HG02678 (cell line): Measurements from ENCODE around the gene FRY.
"Not testable (repeated sequence)": the region's sequence is repeated elsewhere in the genome, so short reads cannot be mapped to it uniquely, and the experiment has no call there.

Source experiments
- ATAC-seq: cut with Tn5 transposase; IDR thresholded peaks from one replicate; pipeline ENCODE4 v1.9.1; 2021; ENCODE audit warnings: mild to moderate bottlenecking, moderate library complexity; ENCODE audit not compliant: unreplicated experiment

FRY gene

DNA sequence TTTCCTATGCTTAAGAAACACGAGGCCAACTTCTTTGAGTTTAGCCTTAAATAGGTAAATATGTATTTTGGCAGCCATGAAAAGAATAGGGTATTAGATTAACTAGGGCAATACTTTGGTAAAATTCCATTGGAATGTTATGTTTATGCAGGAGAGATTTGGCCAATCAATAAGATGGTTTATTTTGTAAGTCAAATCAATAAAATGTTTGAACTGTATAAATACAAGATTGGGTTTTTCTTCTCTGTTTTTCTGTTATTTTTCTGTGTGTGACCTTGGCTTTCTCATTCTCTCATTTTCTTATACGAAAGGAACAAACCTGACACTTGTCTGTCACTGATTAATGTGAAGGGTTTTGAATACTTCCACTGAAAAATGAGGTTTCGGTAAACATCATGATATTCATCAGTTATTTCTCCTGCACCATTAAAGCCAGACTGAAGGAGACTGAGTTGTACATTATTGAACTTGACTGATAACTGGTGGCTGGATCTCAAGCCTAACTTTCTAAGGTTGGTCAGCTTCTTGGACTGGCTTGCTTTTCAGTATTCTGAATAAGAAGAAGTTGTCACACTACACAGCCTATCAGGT is 8.6 kb downstream of the FRY start:
- no peak for ATAC-seq

DNA sequence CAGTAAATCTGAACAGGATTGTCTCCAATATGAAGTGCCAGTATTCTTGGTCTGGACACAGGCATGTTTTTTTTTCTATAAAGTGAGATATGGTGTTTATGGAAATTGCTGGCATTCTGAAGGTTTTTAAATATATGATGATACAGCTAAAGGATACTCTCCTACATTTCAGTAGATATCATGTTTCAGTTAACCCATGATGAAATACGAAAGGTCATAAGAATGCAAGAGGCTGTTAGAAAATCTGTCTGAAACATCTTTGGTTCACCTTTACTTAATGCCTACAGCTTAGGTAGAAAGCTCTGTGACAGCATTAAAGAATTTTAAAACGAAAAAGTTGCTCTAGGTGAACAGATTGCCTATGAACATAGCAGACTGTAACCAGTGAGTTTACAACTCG is 9.1 kb downstream of the FRY start:
- ATAC-seq, result no peak

DNA sequence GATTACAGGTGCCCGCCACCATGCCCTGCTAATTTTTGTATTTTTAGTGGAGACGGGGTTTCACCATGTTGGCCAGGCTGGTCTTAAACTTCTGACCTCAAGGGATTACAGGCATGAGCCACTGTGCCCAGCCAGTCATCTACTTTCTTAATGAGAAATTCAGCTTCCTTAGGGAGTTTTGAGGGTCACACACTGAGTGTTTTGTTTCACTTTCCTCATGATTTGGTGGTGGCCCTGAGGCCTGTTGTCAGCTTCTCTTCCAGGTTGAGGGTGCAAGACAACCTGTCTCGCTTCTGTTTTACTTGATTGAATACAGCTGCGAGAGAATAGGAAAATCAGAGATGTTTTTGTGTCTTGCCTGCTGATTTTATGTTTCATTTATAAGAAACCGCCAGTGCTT is 9.9 kb downstream of the FRY start:
- ATAC-seq, result peak; percentile 75

DNA sequence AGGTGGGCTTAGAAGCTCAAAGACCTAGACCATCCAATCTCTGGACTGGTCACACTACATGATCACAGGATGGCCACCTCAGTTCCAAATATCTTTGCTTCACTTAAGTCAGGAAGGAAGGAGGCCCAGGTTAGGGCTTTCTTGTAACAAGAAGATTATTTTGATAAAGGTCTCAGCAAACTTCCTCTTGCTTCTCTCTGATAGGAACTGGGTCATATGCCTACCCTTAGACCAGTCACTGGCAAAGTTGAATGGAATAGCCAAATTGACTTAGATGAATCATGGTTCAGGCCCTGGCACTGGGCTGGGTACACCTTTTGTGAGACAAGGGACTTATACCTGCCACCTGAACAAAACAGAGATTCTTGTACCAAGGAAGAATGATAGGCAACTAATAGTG is 11.0 kb downstream of the FRY start:
- ATAC-seq, result no peak

DNA sequence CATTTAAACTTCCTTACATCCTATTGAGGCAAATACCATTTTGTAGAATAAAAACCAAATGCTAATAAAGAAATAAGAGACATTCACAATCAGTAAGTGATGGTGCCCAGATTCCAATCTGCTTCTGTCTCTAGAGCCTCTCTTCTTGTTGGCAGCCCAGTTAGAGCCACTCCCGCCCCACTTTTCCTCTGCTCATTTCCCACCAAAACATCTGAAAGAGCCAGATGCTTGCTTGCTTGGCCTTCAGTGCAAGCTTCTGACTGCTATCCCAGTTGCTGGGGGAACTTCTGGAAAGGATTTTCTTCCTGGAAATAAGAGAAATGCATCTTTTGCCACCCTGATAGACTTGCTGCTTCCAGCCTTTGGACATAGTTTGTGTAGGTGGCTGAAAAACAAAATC is 12.9 kb downstream of the FRY start:
- no peak for ATAC-seq

DNA sequence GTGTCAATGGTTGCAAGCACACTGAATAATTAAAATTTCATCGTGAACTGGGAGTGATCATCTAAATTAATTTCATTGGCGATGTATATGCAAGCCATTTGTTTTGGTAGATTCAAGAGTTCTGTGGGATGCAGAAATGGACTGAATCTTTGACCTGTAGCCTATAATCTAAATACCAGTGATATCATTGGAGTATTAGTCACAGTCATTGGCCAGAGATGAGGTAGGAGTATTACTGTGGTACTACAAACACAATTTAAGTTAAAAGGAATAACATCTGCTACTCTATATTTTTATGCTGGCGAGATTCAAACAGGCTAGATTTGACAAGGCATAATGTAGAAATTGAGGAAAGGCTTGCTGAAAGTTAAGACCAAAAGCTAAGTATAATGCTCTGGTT is 14.0 kb downstream of the FRY start:
- no peak for ATAC-seq

DNA sequence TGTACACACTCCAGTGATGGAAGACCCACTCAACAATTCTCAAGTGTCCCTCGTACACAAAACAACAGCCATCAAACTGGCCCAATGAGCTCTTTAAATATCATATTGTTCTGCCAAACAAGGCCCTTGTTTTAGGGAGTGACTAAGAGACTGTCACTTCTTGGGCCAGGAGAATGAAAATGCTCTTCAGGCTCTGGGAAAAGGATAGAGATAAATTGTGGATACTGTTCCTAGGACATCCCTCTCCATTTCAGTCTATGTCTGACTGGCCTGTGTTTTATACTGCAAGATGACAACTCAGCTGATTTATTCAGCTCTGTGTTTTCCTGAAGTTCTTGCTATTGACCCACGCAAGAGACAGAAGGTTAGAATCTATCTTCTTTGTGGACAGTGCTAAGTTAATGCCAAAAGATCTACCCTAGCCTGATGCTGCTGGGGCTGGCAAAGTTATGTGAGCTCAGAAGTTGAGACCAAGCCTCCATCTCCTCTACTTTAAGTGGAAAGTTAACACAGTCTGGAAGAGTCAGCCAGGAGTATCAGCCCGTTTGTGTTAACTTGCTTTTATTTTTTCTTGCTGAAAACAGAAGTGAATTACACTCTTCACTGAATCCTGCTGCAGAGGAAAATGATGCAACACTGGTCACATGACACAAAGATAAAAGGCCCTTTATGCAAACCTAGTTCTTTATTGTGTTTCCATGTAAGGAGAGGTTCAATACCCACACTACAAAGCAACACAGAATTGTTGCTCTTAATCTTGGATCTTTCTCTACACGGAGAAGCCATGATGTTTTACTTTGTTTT is 14.6 kb downstream of the FRY start:
- ATAC-seq, result no peak

DNA sequence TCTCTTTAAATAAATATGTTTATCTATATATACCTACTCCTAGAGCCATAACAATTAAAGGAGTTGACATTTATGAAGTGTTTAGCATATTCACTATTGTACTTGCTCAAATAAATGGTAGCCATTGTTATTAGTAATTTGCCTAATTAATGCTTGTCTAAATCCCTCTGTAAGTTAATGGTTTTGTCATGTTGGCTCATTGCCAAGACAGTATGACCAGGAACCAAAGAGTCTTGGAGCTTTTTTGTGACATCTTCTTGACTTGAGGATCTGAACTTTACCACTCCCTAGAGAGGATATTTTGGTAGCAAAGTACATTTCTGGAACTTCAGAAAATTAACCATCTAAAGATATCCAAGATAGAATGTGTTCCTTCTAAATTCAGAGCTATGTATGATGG is 15.5 kb downstream of the FRY start:
- ATAC-seq, result no peak

DNA sequence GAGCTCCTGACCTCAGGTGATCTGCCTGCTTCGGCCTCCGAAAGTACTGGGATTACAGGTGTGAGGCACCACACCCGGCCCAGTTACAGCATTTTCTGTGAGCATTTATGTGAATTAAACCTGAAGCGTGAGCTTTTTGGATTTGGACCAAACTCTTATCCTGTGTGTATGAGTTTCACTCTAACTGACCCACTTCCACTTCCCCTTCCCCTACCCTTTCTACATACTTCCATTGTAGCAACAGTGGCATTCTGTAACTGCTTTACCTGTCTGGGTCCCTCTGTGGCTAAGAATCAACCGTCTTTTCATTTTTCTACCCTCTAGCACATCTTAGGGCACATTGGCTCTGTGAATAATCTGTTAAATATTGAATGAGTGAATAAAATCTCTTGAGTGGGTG is 16.2 kb downstream of the FRY start:
- ATAC-seq, result no peak

DNA sequence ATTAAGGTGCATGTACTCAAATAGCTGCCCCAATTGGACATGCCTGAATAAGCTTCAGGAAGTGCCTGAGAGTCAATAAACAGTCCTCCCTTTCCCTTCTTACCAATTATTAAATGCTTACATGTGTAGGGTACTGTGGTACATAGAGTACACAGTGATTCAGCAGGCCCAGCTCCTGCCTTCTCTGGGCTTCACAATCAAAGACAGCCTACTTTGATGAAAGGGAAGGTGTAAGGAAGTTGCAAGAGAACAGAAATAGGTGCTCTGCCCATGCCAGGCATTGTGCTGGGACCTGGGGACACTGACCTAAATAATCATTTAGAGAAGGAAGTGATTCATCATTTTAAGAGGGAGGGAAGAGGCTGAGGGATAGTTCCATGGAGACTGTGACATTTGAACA is 17.2 kb downstream of the FRY start:
- ATAC-seq, result no peak

DNA sequence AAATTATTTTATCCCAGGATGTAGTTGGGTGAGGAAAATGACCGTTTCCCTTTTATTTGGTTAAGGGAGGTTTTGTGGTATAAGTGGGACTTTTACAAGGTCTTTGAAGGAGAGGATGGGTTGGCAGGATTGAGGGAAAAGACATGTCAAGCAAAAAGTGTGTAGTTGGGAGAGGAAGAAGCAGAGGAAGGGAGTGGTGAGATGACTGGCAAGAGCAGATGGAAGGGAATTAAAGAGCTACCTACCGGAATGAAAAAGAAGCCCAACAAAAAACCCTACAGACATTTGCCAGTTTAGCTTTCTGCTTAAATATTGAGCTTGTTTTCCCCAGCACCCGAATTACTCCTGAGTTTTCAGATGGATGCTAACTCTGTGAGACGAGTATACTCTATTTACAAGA is 19.6 kb downstream of the FRY start:
- ATAC-seq, result no peak

DNA sequence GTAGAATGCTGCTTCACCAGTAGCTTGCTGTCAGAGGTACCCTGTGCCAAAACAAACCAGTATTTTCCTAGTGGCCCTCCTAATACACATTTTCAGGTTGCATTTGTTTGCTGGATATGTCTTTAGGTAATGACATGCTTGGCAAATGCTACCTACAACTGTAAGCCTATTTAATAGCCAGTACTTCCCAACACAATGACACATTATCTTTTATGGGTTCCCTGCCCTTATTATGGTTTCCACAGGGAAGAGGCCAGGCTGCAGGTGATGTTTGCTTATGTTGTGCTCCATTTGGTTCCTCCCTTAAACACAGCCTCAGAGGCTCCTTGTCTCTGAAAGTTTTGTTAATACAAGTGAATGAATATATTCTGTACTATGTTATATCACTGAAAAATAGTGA is 24.7 kb downstream of the FRY start:
- no peak for ATAC-seq

DNA sequence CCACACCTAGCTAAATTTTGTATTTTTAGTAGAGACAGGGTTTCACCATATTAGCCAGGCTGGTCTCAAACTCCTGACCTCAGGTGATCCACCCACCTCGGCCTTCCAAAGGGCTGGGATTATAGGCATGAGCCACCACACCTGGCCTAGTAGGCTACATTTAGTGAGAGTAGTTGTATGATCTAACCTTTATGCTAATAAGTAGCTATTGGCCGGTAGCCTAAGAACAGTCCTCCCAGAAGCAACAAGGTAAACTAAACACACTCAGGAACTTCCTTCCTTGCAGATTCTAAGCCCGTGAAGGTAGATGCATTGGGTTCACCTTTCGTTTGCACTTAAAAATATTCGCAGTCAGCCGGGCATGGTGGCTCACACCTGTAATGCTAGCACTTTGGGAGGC is 25.8 kb downstream of the FRY start:
- not testable (repeated sequence) for ATAC-seq

DNA sequence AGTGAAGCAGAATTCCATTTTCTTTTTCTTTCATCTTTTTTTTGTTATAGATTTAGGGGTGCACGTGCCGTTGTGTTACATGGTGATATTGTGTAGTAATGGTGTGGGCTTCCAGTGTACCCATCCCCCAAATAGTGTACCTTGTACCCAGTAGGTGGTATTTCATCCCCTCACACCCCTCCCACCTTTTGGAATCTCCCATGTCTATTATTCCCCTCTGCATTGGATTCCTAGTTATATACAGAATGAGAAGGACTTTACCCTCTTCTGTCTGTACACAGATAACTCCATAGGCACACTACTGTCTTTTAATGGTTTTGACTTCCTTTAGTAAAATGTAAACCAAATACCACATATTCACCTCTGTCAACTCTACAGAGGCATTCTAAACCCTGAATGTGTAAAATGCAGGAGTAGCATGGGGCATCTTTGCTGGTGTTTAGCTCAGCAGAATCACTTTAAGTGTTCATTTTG is 28.0 kb downstream of the FRY start:
- no peak for ATAC-seq

DNA sequence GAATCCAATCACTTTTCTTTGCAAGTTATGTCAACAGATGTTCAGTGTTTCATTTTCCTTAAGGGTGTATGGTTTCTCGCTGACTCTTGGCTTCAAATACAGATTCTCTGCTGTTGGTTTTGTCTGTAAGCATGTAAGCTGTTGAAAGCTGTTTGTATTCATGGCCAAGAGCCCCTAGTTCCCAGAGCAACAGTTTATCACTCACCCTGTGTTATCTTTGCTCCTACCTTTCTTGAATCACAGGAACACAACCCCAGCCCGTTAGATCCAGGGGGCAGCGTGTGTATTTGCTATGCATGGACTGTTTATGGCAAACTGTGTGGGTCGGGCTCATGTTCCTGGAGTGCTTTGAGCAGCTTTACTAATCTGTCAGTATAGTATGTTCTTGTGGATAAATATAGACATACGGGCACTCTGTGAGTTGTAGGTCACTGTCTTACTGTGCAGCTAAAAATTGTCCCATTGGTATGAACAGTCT is 28.9 kb downstream of the FRY start:
- no peak for ATAC-seq

DNA sequence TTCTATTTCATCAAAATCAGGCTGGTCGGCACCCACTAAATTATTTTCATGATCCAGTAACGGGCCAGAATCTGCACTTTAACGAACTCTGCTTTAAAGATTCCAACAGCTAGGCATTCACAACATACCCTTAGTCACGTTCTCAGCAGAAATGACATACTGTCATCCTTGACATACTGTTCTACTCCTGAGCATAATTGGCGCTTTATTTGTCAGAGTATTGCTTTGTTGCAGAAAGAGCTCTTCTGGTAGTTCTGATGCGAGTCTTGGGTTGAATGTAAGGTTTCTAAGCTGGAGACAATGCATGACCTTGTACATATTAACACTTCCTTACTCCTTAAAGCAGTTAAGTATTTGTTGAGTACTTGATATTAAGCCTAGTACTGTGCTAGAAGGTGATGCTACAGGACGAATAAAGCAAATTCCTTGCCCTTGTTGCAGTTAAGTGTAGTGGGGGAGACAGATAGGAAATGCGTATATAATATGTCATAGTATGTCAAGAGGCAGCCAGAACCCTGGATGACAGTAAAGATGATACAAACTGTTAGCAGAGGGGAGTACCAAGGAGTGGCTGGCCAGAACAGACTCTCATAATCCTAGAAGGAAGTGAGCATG is 32.2 kb downstream of the FRY start:
- ATAC-seq, result no peak

DNA sequence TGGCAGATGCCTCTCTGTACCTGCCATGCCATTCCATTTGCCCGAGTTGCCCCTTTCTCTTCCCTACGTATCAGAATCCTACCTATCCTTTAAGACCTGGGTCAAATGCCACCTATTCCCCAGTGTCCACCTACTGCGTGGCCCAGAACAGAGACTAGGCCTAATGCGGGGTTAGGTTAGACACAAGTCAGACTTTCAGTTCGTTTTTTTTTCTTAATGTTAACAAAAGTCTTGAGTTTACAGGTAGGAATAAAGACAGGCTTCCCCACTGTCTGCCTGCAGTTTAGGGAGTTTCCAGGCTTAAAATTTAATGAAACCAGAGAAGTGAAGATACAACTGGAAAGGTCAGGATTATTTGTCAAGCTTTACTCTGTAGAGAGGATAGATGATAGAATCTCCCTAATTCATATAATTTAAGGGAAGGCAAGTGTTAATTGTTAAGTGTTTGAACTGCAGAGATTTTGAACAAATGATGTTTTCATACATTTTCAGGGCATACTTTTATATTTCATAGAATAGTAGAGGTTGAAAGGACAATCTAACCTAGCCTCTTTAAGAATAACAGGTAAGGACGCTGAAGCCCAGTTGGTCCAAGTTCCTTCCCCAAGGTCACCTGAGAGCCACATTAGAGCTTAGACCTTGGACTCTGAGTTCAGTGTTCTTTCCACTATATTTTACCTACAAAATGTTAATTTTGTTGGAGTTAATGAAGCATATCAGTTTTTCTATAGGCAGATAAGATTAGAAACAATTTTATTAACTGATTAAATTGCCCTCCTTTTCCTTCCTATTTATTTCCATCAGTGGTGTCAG is 35.8 kb downstream of the FRY start:
- no peak for ATAC-seq

DNA sequence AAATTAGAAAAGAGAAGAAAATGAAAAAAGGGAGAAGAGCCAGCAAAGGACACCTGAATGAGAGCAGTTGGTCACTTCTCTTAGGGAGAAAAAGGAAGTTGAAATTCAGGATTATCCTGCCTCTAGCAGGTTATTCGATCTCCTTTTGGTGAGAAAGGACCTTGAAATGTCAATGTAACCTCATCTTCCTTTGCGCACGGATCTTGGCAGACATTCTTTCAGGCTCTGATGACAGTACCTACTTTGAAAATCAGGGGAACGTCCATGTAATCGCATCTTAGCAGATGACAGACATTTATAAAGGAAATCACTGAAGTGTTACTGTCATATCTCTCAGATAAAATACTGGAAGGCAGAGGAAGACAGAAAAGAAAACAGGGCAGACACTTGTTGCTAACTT is 36.7 kb downstream of the FRY start:
- no peak for ATAC-seq

DNA sequence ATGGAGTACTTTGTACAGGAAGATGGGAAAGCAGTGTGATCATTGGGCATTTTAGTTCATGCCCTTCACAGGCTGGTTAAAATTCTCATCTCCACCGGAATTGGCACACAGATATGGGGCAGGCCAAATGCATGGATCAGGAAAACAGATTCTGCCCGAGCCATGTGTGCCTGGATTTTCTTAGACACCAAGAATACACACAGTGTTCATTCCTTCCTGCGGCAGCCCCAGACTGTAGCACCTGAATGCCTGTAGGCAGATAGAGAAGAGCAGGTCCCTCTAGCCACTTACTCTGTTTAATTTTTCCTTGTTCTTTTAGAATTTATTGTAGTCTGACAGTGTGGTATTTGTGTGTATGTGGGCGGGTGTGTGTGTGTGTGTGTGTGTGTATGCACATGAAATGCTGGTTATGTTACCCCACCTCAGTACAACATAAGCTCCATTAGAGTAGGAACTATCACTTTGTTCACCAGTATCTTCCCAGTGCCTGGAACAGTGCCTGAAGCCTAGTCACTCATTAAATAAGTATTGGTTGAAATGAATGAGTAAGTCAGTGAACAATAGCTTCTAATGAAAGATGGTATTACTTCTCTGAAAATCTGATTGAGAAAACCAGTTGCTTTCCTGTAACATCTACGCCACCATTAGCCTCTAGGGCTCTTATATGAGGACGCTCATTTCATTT is 41.7 kb downstream of the FRY start:
- ATAC-seq, result no peak

DNA sequence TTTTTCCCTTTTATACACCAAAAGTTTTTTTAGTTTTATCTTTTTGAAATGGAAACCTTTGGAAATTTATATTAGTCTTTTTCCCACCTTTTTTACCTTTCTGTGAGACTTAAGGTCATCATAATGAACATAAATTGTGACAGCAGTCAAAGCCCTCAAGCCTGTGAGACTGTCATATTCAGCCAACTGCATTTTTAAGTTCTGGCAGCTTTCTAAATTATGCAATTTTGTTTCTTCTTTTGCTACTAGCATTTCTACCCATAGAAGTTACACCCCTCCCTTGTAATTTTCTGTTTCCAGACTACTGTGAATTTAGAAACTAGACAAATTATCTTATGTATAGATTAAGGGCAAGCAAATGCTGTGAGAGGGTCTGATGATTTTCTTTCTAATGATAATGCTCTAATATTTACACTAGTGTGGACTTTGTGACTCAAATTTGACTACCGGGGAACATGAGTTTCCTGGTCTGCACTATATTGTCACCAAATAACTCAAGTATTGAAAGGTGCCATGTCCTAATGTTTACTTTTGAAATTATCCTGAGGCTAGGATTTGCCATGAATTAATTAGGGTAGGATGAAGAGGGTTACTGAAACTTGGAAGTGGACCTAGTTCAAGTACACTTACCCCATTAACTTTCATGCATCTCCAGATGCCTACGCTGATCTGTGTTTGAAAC is 43.7 kb downstream of the FRY start:
- no peak for ATAC-seq
